Dermis blood vessel endothelial cell (primary cell): ENCODE data around the gene KCNN3. TPM values are rescaled to one million over a fixed set of nuclear protein-coding genes. Genes with fewer than 3 reads are reported as not detected.

ENCODE experiments used
- DNase-seq: peaks from one replicate; pipeline ENCODE4 v3.0.0; 2010
- total RNA-seq: library from RNA; depleted of rRNA; stranded (reverse); fragments of >200 nt; gene quantifications from 2 replicates; pipeline ENCODE4 v1.2.3, GENCODE V29; 2014

The KCNN3 gene
- total RNA-seq, 1 donor from 2014 or later, result 1.7 TPM

DNA sequence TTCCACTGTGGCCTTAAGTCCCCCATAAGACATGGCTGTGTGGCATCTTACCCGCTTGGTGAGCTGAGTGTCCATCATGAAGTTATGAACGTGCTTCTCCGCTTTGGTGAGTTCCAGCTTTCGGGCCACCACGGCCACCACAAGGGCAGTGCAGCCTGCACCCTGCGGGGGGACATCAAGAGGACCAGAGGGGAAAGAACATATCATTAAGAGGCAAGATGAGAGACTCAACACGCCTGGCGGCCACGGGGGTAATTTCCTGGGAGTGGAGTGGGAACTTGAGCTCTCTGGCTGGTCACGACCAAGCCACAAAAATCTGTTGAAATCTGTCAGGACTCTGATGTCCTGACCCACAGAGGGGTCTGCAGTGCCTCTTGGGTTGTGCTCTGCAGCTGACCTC lies 144.2 kb downstream of the KCNN3 start:
- DNase-seq, result no peak

DNA sequence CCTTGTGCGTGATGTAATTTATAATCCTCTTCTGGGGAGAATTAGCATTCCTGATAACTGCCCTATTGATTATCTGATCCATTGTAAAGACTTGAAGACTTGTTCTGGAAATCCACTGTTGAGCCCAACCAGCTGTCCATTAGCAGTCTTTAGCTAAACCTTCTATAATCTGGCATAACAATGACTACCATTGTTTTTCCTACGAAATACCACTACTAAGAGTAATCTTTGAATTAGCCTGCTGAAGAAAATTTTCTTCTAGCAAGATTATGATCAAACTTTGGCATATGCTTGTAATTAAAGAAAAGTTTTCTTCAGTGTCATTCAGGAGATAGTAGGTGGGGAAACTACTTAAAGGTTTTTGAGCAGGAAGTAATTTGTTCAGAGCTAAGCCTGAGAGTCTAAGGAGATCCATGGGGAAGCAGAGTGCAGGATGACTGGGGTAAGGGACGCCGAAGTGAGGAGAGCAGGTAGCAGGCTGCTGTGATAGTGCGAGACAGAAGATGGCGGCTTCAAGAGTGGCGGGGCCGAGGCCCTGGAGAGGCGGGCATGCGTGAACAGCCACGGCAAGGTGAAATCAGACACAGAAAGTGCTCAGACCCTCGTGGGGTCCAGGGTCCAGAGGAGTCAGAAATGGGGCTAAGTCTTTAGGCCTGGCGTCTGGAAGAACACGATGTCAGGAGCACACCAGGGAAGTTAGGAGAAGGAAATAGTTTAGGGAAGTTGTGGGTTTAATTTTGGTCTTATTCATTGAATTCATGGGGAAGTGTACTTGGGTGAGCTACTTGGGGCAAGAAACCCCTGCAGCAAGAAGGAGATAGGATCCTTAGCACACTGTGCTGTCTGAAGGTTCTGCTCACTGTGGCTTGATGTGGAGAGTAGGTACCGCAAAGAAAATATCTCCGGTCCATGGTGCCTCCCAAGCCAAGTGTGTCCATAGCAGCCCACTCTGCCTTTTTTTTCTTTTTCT lies 149.5 kb downstream of the KCNN3 start:
- no peak for DNase-seq

DNA sequence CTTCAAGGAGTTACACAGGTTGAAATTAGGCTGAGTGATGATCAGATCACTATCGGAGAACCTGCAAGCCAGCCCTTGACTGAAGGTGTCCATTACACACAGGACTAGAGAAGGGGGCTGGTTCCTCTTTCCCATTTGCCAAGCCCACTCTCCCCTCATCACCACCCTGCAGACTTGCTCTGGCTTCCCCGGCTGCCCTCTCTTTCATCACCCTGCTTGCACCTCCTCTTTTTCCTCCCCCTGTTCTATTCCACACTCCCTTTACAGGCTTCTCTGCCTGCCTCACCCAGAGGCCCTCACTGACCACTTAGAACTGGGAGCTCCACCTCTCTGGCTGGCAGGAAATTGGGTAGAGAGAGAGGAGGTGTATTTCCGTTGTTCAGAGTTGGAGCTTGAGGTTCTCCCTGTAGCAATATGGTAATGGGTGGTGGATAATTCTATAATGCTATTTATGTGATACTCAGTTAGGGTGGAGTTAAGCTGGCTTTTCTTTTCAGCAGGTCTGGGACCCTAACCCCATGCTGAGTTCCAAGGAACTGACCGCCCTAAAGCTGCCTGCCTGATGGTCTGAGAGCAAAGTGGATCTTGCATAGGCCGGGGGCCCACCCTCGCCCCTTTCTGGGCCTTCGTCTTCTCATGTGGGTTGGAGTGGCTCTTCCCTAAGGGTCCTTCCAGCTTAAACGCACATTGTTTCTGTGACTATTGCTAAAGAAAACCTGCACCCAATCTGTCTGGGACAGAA lies 150.3 kb downstream of the KCNN3 start:
- no peak for DNase-seq

DNA sequence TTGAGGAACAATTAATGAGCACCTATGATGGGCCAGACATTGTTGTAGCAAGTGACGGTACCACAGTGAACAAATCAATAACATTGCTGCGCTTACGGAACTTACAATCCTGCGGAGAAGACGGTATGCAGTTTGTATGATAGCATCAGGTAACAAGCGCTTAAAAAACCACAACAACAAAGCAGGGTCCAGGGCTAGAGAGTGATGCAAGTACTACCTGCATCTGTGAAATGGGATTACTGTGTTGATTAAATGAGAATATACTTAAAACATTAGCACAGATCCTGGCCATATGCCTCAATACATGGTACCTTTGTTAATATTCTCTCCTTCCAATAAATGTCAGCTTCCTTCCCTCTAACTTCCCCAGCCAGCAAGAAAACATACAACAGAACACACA lies 151.5 kb downstream of the KCNN3 start:
- no peak for DNase-seq

DNA sequence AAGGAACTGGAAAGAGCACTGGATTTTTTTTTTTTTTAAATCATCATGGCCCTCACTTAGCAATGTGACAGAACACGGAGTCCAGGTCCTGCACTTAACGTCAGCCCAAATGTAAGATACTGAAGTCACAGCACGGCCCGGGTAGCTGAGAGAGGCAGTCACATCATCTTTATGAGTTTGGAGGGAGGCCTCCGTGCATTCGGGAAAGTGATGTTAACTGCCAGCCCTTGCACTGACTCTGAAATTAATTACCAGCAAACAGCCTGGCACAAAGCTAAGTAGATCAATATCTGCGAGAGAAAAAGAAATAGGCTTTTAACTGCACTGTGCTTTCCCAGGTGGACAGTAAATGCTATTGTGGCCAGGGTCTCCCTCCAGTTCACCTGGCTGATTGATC lies 152.6 kb downstream of the KCNN3 start:
- DNase-seq, result no peak

DNA sequence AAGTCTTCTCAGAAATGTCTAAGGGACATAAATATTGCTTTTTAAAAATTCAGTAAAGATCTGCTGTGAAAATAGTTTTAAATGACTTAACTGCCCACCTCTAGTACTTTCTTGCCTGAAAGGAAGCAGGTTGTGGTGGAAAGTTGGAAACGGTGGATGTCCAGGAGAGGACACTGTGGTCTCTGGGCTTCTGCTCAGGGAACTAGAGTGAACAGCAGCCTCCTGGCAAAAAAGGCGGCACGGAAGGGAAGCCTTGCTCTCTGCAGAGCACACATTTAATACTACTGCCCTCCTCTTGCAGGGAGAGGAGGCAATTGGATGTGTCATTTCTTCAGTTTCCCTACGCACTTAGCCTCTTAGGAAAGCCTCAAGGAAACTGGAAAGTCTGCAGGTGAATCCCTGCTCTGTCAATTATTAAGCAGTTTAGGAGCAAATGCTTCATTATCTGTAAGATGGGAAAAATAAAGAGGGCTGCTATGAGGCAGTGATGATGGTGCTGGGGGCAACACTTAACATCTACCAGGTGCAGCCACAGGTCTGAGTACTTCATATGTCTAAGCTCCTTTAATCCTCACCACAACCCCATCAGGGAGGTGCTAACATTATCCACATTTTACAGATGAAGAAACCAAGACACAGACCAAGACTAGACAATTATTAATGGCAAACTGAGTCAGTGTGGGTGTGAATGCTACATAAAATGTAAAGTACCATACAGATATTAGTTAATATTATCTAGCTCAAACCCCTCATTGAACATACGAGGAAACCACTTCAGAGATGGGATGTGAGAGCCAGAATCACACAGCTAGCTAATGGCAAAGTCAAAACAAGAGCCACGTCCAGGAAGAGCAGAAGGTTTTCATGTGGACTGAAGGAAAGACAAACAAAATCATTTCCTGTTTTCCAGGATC lies 153.2 kb downstream of the KCNN3 start:
- DNase-seq, result peak; percentile 12

DNA sequence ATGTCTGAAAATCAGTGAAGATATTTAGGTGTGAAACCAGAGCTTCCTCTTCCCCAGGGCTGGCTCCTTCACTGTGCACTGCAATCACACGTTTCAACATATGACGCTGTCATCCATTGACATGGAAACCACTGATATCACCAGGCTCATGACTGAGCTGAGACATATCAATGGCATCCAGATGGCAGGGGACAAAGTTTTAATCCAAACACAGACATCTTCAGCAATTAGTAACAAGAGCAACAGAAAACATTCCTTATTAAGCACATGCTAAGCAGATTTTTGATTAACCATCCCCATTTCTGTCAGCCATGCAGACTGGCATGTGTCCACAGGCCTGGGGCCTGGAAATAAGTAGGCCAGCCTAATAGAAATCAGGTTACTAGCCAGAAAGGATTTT lies 154.1 kb downstream of the KCNN3 start:
- no peak for DNase-seq

DNA sequence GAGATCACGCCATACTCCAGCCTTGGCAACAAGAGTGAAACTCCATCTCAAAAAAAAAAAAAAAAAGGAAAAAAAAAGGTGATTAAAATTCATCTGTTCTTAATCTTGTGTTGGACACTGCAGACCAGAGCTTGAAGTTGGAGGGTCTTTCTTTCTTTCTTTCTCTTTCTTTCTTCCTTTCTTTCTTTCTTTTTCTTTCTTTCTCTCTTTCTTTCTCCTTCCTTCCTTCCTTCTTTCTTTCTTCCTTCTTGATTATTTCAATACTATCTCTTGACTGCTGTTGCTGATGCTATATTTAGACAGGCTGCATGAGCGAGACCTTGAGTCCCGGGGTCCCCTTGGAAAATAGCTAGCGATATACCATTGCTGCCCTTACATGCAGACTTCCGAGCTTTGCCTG lies 154.7 kb downstream of the KCNN3 start:
- DNase-seq, result no peak

DNA sequence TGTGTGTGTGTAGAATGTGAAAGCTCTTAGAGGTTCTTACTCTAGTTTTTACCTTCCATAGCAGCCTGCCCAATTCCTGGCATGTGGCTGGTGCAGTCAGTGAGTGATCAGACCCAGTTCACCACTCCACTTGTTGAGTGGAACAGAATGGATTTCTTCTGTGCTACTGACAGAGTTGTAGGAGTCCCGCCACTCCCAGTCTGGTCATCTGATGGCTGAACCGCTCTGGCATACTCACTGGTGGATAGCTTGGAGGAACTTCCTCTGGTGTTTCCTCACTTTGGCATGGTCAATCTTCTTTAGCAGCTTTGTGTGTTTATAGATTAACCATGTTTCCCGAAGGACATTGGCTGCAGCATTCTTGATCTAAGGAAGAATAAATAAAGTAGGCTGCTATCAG lies 155.4 kb downstream of the KCNN3 start:
- peak; percentile 19 for DNase-seq

DNA sequence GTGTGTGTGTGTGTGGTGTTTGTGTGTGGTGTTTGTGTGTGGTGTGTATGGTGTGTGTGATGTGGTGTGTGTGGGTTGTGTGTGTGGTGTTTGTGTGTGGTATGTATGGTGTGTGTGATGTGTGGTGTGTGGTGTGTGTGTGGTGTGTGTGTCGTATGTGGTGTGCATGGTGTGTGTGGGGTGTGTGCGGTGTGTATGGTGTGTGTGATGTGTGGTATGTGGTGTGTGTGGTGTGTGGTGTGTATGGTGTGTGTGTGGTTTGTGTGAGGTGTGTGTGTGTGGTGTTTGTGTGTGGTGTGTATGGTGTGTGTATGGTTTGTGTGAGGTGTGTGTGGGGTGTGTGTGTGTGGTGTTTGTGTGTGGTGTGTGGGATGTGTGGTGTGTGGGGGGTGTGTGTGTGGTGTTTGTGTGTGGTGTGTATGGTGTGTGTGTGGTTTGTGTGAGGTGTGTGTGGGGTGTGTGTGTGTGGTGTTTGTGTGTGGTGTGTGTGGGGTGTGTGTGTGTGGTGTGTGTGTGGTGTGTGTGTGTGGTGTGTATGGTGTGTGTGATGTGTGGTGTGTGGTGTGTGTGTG lies 155.9 kb downstream of the KCNN3 start:
- DNase-seq, result no peak

DNA sequence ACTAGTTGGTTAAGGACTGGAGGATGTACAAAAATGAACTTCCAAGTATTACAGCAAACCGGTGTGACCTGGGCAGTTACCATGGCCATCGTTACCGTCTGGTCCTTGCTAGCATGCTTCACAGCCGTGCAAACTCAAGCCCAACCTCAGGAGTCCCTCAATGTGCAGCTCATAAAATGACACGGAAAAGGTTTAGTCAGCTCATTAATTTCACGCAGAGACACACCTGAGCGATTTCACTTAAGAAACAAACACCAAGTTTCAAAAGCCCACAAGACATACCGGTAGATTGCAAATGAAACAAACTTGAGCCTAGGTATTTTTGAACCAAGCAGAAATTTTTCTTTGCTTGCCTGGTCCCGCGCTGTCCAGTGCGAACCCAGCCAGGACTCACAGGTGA lies 157.1 kb downstream of the KCNN3 start:
- DNase-seq, result no peak

DNA sequence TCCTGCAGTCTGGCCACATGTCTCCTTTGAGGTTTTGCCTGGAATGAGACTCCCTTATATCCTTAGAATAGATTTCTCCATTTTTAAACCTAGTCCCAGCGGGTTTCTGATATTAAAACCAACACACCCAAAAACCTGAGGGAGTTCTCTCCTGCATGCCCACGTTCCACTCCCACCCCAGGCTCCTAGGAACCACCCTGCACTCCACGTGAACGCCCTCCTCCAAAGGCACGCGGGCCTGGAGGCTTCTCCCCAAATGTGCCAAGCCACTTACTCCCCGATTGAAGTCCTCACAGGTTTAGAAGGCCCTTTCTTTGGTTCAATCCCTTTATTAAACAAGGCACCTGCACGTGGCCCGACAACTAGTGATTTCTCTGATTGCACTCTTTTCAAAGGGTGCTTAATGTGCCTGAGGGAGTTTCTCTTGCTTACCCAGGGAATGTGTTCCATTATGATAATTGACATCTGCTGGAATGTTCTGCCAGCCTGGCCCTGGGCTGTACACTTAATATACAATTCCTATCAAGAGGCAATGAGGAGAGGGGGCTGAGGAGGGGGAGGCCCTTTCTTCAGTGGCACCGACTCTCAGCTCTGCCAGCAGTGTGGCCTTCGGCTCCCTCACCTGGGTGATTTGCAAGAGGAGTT lies 157.8 kb downstream of the KCNN3 start:
- no peak for DNase-seq

DNA sequence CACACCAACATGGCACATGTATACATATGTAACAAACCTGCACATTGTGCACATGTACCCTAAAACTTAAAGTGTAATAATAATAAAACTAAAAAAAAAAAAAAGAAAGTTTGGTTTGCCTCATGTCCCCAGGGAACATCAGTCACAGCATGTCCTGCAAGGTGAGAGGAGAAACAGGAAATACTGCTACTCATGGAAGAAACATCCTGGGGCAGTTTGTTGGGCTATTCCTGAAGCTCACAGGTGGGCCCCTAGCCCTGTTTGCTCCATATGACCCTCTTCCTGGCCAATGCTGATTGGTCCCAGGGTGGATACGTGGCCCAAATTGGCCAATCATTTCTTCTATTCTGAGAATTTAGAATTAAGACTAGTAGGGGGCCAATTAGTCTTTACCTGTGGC lies 158.7 kb downstream of the KCNN3 start:
- no peak for DNase-seq

DNA sequence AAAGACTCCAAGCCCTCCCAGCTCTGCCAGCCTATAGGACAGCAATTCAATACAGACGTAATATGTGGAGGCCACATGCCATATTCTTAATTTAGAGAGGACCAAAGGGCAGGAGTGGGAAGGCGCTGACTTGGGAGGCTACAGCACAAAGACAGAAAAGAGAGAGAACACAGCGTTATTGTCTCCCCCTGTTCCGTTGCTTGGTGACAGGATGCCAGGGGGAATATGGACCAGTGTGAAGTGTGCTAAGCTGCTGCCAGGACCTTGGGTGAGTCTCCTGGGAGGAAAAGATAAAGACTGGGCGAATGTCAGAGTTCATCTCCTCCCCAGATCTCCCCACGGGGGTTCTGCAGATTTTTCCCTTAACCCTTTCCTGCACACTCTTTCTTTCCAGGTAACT lies 160.0 kb downstream of the KCNN3 start:
- DNase-seq, result no peak

DNA sequence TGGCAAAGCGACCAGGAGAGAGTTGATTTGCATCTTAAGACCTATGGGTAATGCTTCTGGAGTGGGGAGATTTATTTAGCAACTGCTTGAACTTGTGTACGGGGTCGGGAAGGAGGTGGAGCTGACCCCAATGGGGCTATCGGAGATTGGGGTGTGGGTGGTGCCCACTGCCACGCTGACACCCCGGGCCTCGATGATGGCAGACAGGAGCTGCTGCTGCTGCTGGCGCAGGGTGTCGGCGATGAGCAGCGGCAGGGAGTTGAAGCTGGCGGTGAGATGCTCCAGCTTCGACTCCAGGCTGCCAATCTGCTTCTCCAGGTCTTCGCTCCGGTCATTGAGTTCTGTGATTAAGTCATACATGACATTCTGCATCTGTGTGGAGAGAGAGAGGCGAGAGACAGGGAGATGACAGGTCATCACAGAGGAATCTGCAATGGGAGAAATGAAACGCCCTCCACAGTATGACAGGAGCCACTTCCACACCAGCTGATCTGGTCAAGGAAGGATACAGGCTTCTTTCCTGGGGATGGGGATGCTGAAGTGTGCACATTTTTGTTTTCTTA lies 162.1 kb downstream of the KCNN3 start:
- no peak for DNase-seq

DNA sequence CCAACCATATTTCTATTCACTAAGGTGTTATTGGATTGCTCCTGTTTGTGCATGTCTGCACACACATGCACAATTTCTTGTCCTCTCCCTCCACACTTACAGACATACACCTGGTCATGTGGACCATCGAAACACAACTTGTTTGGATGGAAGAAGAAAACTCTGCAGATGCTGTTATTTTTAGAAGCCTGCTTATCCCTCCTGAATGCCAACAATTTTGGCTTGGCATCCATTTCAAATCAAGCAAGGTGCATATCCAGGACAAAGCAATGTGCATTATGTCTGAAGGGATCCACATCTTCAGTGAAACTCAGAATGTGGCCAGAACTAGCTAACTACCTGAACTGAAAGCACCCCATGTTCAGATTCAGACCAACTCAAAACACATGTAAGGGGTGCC lies 163.2 kb downstream of the KCNN3 start:
- DNase-seq, result no peak

DNA sequence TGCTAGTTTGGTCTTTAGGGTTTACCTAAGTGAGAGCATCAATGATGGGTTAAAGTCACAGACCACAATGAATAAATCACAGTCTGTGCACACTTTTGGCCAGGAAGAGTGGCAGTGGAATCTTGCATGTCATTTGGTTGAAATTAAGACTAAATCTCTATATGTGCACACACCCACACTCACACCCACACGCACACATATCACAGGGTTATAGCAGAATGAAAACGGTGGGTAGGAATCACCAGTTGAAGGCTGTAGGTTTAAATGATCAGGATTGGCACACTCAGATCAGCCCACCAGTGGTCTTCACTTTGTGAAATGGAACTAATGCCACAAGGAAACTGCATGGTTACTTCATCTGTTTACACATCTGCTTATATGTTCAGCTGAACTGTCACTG lies 164.5 kb downstream of the KCNN3 start:
- DNase-seq, result no peak

DNA sequence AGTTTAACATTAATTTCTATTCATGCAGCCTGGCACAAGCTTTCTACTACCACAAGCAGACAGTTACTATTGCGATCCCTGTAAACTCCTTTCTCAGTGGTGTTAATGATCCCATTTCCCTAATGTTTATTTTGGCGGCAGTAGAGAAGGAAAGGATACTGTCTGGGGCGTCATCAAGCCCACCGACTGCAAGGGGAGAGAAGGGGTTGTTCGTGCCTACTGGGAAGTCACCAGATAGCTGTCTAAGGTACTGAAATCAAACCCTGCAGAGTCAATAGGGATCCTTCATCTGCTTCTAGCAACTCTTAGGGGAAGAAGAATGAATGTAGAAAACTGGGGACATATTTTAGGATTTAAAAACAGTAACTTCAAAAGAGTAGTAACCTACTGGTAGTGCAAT lies 166.9 kb downstream of the KCNN3 start:
- DNase-seq, result peak; percentile 29

DNA sequence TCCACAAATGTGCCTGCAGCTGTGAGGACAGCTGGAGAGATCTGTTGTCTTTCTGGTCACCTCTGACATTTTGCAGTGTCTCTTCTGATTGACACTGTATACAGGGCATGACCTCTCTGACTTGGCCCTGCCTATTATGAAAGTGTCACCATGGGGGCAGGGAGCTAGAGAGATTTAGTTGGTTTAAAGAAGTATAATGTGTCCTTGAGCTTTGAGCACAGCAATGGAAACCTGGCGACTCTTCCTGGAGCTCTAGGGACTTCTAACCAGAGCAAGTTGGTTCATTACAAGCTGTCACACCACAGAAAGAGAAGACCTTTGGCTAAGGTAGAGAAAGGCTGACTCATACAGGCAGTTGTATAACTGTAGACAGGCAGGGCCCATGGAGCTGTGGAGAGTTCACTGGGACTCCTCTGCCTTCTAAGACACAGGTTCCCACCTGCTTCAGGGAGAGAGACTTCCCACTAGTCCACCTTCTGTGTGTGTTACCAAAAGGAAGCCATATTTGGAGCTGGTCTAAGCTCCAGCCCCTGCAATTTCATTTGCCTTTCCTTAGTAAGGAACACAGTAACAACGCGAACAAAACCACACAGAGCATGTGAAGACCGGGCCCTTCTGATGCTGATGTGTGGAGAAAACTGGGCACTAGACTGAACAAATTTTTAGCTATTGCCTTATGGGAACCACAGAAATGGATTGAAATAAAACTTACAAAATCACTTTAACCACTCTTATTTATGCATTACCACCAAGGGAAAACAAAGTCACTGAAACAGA lies 171.6 kb downstream of the KCNN3 start:
- DNase-seq, result no peak

DNA sequence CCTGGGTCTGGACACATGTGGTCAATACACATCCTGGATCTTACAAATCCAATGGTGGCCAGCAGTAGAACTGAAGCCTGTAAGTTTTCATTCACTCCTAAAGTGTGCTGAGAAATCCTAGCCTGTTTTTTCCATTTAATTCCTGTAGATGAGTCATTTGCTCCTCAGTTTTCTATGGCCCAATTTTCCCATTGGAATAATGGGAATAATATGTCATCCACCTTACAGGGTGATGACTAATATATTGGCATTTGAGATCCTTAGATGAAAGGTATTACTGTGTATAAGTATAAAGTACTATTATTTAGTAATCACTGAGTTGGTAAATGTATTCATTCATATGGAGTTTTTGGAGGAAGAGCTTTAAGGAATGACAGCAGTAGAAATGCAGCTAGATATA lies 172.4 kb downstream of the KCNN3 start:
- DNase-seq, result peak; percentile 68

DNA sequence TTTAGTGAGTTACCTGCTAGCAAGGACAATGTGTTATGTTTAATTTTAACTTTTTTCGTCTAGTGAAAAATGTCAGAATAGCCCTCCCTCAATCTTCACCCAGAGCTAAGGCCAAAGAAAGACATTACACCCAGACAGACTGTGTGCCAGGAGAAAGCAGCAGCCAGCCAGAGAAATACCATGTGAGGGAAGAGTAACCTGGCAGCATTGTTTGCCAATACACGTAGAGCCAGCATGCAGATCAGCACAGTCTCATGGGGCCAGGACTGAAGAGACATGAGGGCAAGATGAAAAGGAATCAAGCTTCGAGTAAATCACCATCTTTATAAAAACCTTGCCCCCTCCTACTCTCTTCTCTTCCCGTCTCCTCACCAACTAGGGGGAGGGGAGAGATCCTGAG lies 173.6 kb downstream of the KCNN3 start:
- DNase-seq, result no peak
